HepG2 (cell line): ENCODE data around the gene GLDC. TPM values are rescaled to one million over a fixed set of nuclear protein-coding genes. Genes with fewer than 3 reads are reported as not detected.

ENCODE experiments used
- DR1 ChIP-seq: sonication (generic); formaldehyde crosslinking; IDR thresholded peaks from 2 replicates; pipeline ENCODE4 v1.8.0; 2021; ENCODE audit warnings: mild to moderate bottlenecking, missing genetic modification reagents, inconsistent platforms
- KDM5A ChIP-seq: fragments of 200-600 bp; sonication (generic); IDR thresholded peaks from 2 replicates; pipeline ENCODE4 v1.7.0; 2018; ENCODE audit warnings: antibody characterized with exemption, mild to moderate bottlenecking, low read length, borderline replicate concordance
- KIAA2018 ChIP-seq: sonication (generic); formaldehyde crosslinking; IDR thresholded peaks from 2 replicates; pipeline ENCODE4 v1.5.0; 2020; ENCODE audit warnings: mild to moderate bottlenecking, missing genetic modification reagents, borderline replicate concordance
- MNT ChIP-seq: fragments of 450-650 bp; IDR thresholded peaks from 2 replicates; pipeline ENCODE4 v1.6.1; 2016
- RAD51 ChIP-seq: fragments of 450-650 bp; IDR thresholded peaks from 2 replicates; pipeline ENCODE4 v1.6.1; 2016; ENCODE audit warnings: borderline replicate concordance
- SMARCC2 ChIP-seq: fragments of 450-650 bp; IDR thresholded peaks from 2 replicates; pipeline ENCODE4 v1.6.1; 2017; ENCODE audit warnings: antibody characterized with exemption, mild to moderate bottlenecking
- SNRNP70 ChIP-seq: fragments of 200-400 bp; formaldehyde crosslinking; IDR thresholded peaks from 2 replicates; pipeline ENCODE4 v1.6.1; 2017; ENCODE audit warnings: mild to moderate bottlenecking, low read depth, low read length, moderate library complexity
- SP5 ChIP-seq: IDR thresholded peaks from 2 replicates; pipeline ENCODE4 v1.6.1; 2016; ENCODE audit warnings: low read depth, borderline replicate concordance
- TFAP4 ChIP-seq: sonication (generic); IDR thresholded peaks from 2 replicates; pipeline ENCODE4 v1.6.1; 2016; ENCODE audit warnings: low read depth, borderline replicate concordance
- THAP11 ChIP-seq: IDR thresholded peaks from 2 replicates; pipeline ENCODE4 v1.6.1; 2016; ENCODE audit warnings: missing biosample characterization, missing genetic modification reagents
- ZBTB3 ChIP-seq: sonication (generic); formaldehyde crosslinking; IDR thresholded peaks from 2 replicates; pipeline ENCODE4 v1.4.0; 2020; ENCODE audit warnings: low read depth, mild to moderate bottlenecking, moderate library complexity, missing genetic modification reagents, borderline replicate concordance
- ZFP1 ChIP-seq: IDR thresholded peaks from 2 replicates; pipeline ENCODE4 v1.6.1; 2016
- ZFP62 ChIP-seq: sonication (generic); formaldehyde crosslinking; IDR thresholded peaks from 2 replicates; pipeline ENCODE4 v1.4.0; 2020; ENCODE audit warnings: missing genetic modification reagents
- ZNF274 ChIP-seq: sonication (generic); formaldehyde crosslinking; IDR thresholded peaks from 2 replicates; pipeline ENCODE4 v1.5.1; 2020; ENCODE audit warnings: mild to moderate bottlenecking, missing genetic modification reagents
- ZNF547 ChIP-seq: sonication (generic); formaldehyde crosslinking; IDR thresholded peaks from 2 replicates; pipeline ENCODE4 v1.5.1; 2020; ENCODE audit warnings: mild to moderate bottlenecking, missing genetic modification reagents
- ZNF703 ChIP-seq: sonication (generic); formaldehyde crosslinking; IDR thresholded peaks from 2 replicates; pipeline ENCODE4 v1.5.1; 2020; ENCODE audit warnings: missing genetic modification reagents, mild to moderate bottlenecking, moderate library complexity, borderline replicate concordance
- ZNF773 ChIP-seq: sonication (generic); formaldehyde crosslinking; IDR thresholded peaks from 2 replicates; pipeline ENCODE4 v1.4.0; 2020; ENCODE audit warnings: missing genetic modification reagents, borderline replicate concordance
- polyA plus RNA-seq, 8 experiments: library from polyadenylated mRNA; depleted of rRNA in 3 of 8; stranded (reverse) in 7 of 8; unstranded in 1 of 8; fragments of >200 nt; fragmentation: Illumina TruSeq in 4 of 8; extraction: Trizol in 4 of 8; gene quantifications; 2 replicates each; pipeline versions ENCODE4 v1.2.1 to v1.2.3, GENCODE V29; 2011 to 2016; ENCODE audit warnings: low read depth in 4 of 8, missing spikeins in 1 of 8, mixed read lengths in 1 of 8; ENCODE audit not compliant: insufficient read depth in 1 of 8
- total RNA-seq, 5 experiments: library from RNA; depleted of rRNA; stranded (reverse); fragments of >200 nt; fragmentation: Illumina TruSeq; extraction: Trizol; gene quantifications; 2 replicates each; pipeline ENCODE4 v1.2.3, GENCODE V29; 2016; ENCODE audit warnings: low read depth in 1 of 5

Gene GLDC
- total and polyA plus RNA-seq, 2 of the 13 experiments (the other 11 are each of a cell fraction or from before 2014, with no cell fraction given), result 59.3 to 115 TPM

GRCh38 chr9:6645355-6646292 lies at the start of gene GLDC (continued):
- TF ChIP-seq MNT (0 out of 2 replicates have a peak, but pooled peaks have one; percentile 25), TFAP4 (peak; percentile 20; the same call in 1 of the 2 replicates), ZBTB3 (CRISPR knock-in tag) (0 out of 2 replicates have a peak, but pooled peaks have one; percentile 60), SMARCC2 (no peak), SNRNP70 (no peak), KIAA2018 (CRISPR knock-in tag) (no peak), RAD51 (no peak), THAP11 (peak; percentile 45), ZNF773 (CRISPR knock-in tag) (0 out of 2 replicates have a peak, but pooled peaks have one; percentile 26), DR1 (CRISPR knock-in tag) (peak; percentile 99), ZFP1 (CRISPR knock-in tag) (no peak), SP5 (CRISPR knock-in tag) (peak; percentile 88), ZNF703 (CRISPR knock-in tag) (no peak), ZNF547 (CRISPR knock-in tag) (no peak), KDM5A (no peak), ZNF274 (0 out of 2 replicates have a peak, but pooled peaks have one; percentile 21), ZFP62 (CRISPR knock-in tag) (no peak)
